Keratinocyte (primary cell): ENCODE results near the gene GARIN6.

Experiments used
- EZH2 ChIP-seq: IDR thresholded peaks from one replicate; pipeline ENCODE4 v1.6.1; 2012; ENCODE audit warnings: inconsistent platforms, mild to moderate bottlenecking, low read length, moderate library complexity
- TF ChIP-seq, protein P1 (sequence below), 3 experiments: IDR thresholded peaks in 1 of 3; conservative IDR thresholded peaks in 1 of 3; optimal IDR thresholded peaks in 1 of 3; 2 replicates in 2 of 3; 3 replicates in 1 of 3; pipeline versions ENCODE3 to v1.5.1; 2011; ENCODE audit warnings: low read length in 3 of 3, mild to moderate bottlenecking in 3 of 3, moderate library complexity in 2 of 3, control low read depth in 1 of 3, inconsistent platforms in 1 of 3; ENCODE audit not compliant: insufficient read depth in 2 of 3; ENCODE audit errors: extremely low read depth in 1 of 3

DNA sequence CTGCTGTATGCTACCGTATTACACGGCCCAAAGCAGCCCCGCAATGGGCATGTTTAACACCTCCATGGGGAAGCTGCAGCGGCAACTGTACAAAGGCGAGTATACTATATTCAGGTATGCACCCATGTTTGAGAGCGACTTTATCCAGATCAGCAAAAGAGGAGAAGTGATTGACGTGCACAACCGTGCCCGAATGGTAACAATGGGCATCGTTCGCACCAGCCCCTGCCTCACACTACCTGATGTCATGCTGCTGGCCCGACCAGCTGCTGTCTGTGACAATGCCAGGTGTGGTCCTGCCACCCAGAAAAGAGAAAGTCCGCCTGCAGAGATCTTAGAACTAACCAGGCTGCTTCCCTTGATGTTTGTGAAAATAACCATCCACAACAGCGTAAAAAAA lies 630 bp downstream of the GARIN6 start:
- TF ChIP-seq, protein P1, sequence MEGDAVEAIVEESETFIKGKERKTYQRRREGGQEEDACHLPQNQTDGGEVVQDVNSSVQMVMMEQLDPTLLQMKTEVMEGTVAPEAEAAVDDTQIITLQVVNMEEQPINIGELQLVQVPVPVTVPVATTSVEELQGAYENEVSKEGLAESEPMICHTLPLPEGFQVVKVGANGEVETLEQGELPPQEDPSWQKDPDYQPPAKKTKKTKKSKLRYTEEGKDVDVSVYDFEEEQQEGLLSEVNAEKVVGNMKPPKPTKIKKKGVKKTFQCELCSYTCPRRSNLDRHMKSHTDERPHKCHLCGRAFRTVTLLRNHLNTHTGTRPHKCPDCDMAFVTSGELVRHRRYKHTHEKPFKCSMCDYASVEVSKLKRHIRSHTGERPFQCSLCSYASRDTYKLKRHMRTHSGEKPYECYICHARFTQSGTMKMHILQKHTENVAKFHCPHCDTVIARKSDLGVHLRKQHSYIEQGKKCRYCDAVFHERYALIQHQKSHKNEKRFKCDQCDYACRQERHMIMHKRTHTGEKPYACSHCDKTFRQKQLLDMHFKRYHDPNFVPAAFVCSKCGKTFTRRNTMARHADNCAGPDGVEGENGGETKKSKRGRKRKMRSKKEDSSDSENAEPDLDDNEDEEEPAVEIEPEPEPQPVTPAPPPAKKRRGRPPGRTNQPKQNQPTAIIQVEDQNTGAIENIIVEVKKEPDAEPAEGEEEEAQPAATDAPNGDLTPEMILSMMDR (optimal IDR thresholded peaks at IDR 0.05 in 1 of 3, IDR thresholded peaks at IDR 0.05 in 1 of 3, conservative IDR thresholded peaks at IDR 0.05 in 1 of 3; ENCODE audit: extremely low read depth in 1 of 3, insufficient read depth in 2 of 3, low read length in 3 of 3): no peak
- no peak for TF ChIP-seq EZH2
